ENCODE results near the gene CSMD2.

DNA sequence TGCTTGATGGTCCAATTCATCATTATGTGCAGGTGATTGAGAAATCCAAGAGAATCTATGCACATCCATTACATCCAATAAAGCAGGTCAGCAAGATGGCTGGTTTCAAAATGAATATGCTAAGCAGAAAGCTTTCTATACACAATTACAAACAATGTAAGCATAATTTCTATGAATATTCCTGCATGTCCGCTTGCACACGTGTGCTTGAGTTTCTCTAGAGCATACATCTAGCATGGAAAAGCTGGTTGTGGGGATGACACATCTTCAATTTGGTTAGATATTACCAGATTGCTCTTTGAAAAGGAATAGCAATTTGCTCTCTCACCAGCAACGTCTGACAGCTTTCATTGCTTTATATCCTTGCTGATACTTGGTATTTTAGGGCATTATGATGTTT lies 461.6 kb downstream of the CSMD2 start:
- TF ChIP-seq, protein P1, sequence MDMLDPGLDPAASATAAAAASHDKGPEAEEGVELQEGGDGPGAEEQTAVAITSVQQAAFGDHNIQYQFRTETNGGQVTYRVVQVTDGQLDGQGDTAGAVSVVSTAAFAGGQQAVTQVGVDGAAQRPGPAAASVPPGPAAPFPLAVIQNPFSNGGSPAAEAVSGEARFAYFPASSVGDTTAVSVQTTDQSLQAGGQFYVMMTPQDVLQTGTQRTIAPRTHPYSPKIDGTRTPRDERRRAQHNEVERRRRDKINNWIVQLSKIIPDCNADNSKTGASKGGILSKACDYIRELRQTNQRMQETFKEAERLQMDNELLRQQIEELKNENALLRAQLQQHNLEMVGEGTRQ (IDR thresholded peaks at IDR 0.05; ENCODE audit: borderline replicate concordance, low read depth, low read length): no peak
- TF ChIP-seq, protein P2, sequence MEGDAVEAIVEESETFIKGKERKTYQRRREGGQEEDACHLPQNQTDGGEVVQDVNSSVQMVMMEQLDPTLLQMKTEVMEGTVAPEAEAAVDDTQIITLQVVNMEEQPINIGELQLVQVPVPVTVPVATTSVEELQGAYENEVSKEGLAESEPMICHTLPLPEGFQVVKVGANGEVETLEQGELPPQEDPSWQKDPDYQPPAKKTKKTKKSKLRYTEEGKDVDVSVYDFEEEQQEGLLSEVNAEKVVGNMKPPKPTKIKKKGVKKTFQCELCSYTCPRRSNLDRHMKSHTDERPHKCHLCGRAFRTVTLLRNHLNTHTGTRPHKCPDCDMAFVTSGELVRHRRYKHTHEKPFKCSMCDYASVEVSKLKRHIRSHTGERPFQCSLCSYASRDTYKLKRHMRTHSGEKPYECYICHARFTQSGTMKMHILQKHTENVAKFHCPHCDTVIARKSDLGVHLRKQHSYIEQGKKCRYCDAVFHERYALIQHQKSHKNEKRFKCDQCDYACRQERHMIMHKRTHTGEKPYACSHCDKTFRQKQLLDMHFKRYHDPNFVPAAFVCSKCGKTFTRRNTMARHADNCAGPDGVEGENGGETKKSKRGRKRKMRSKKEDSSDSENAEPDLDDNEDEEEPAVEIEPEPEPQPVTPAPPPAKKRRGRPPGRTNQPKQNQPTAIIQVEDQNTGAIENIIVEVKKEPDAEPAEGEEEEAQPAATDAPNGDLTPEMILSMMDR (IDR thresholded peaks at IDR 0.05): no peak
